K562 (cell line): ENCODE data around the gene FAM53A. TPM values are rescaled to one million over a fixed set of nuclear protein-coding genes. Genes with fewer than 3 reads are reported as not detected.

Source experiments
- ASH1L ChIP-seq: fragments of 450-650 bp; IDR thresholded peaks from 2 replicates; pipeline ENCODE4 v1.6.1; 2018; ENCODE audit warnings: borderline replicate concordance, mild to moderate bottlenecking, low read depth; ENCODE audit not compliant: partially characterized antibody
- C11orf30 ChIP-seq: fragments of 450-650 bp; IDR thresholded peaks from 2 replicates; pipeline ENCODE4 v1.6.1; 2016; ENCODE audit warnings: low read depth, mild to moderate bottlenecking
- HMGN3 ChIP-seq: IDR thresholded peaks from 2 replicates; pipeline ENCODE4 v1.6.1; 2011; ENCODE audit warnings: borderline replicate concordance, low read depth, mild to moderate bottlenecking, mixed read lengths, low read length; ENCODE audit not compliant: insufficient read length; ENCODE audit errors: extremely low read depth
- SMAD4 ChIP-seq: fragments of 250-450 bp; sonication (Bioruptor Pico); conservative IDR thresholded peaks from 2 replicates; pipeline ENCODE4 v1.8.0; 2021; ENCODE audit warnings: inconsistent platforms, mild to moderate bottlenecking, moderate library complexity
- polyA plus RNA-seq, 8 experiments: library from polyadenylated mRNA; depleted of rRNA in 4 of 8; stranded (reverse) in 5 of 8; unstranded in 3 of 8; fragments of >200 nt; fragmentation: Nextera tagmentation in 2 of 8; fragmentation: Illumina TruSeq in 1 of 8; extraction: Ambion mirVana in 2 of 8; extraction: Trizol in 1 of 8; gene quantifications; 2 replicates each; pipeline versions ENCODE4 v1.2.1 to v1.2.3, GENCODE V29; 2011 to 2014; ENCODE audit warnings: inconsistent platforms in 1 of 8, missing spikeins in 1 of 8
- total RNA-seq, 7 experiments: library from RNA; depleted of rRNA in 6 of 7; stranded (reverse); fragments of >200 nt in 6 of 7; fragmentation: Illumina TruSeq in 2 of 7; extraction: Trizol in 2 of 7; gene quantifications; 2 replicates each; pipeline versions ENCODE4 v1.2.1 to v1.2.3, GENCODE V29; 2011 to 2021; ENCODE audit warnings: low replicate concordance in 1 of 7
- TF ChIP-seq, protein P1 (sequence below): fragments of 450-650 bp; formaldehyde crosslinking; IDR thresholded peaks from 2 replicates; pipeline ENCODE4 v1.4.0; 2020; ENCODE audit warnings: mild to moderate bottlenecking, mixed read lengths
- TF ChIP-seq, protein P2 (sequence below): fragments of 250-450 bp; sonication (Bioruptor Pico); IDR thresholded peaks from 2 replicates; pipeline ENCODE4 v1.8.0; 2021; ENCODE audit warnings: moderate library complexity, mild to moderate bottlenecking, inconsistent platforms
- TF ChIP-seq, protein P3 (sequence below): IDR thresholded peaks from 2 replicates; pipeline ENCODE4 v1.6.1; 2016; ENCODE audit warnings: missing genetic modification characterization, missing compliant biosample characterization

The FAM53A gene
- total and polyA plus RNA-seq, 9 of the 15 experiments (the other 6 are each of a cell fraction or from before 2014, with no cell fraction given): 0.53 to 2.7 (median 1.4) TPM; not detected in 2

DNA sequence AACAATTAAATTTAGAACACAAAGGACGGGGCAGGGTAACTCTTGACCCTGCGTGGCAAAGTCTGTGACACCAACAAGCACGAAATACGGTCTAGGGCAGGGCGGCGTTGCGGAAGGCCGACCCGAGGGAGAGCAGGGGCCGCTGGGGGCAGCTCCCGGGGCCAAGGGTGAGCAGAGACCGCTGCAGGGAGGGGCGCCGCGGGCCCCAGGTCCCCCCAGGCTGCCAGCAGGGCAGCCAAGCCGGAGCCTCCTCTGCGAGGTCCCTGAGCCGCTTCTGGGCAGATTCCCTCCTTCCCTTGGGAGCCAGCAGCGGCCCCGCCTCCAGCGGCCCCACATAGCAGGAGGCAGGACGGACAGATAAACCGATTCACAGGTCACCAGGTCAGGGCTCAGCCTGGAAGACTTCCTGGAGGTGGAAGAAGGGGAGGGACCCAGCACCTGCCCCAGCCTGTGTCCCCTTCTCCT, 90.2 kb downstream of the FAM53A start (continued):
- TF ChIP-seq, protein P1, sequence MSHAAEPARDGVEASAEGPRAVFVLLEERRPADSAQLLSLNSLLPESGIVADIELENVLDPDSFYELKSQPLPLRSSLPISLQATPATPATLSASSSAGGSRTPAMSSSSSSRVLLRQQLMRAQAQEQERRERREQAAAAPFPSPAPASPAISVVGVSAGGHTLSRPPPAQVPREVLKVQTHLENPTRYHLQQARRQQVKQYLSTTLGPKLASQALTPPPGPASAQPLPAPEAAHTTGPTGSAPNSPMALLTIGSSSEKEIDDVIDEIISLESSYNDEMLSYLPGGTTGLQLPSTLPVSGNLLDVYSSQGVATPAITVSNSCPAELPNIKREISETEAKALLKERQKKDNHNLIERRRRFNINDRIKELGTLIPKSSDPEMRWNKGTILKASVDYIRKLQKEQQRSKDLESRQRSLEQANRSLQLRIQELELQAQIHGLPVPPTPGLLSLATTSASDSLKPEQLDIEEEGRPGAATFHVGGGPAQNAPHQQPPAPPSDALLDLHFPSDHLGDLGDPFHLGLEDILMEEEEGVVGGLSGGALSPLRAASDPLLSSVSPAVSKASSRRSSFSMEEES (CRISPR knock-in tag): no peak
- TF ChIP-seq SMAD4 (CRISPR knock-in tag): 0 out of 2 replicates have a peak, but pooled peaks have one; percentile 19
- TF ChIP-seq, protein P2, sequence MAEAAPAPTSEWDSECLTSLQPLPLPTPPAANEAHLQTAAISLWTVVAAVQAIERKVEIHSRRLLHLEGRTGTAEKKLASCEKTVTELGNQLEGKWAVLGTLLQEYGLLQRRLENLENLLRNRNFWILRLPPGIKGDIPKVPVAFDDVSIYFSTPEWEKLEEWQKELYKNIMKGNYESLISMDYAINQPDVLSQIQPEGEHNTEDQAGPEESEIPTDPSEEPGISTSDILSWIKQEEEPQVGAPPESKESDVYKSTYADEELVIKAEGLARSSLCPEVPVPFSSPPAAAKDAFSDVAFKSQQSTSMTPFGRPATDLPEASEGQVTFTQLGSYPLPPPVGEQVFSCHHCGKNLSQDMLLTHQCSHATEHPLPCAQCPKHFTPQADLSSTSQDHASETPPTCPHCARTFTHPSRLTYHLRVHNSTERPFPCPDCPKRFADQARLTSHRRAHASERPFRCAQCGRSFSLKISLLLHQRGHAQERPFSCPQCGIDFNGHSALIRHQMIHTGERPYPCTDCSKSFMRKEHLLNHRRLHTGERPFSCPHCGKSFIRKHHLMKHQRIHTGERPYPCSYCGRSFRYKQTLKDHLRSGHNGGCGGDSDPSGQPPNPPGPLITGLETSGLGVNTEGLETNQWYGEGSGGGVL (CRISPR knock-in tag): no peak
- TF ChIP-seq C11orf30: no peak
- no peak for TF ChIP-seq ASH1L
- TF ChIP-seq HMGN3: peak; percentile 38
- TF ChIP-seq, protein P3, sequence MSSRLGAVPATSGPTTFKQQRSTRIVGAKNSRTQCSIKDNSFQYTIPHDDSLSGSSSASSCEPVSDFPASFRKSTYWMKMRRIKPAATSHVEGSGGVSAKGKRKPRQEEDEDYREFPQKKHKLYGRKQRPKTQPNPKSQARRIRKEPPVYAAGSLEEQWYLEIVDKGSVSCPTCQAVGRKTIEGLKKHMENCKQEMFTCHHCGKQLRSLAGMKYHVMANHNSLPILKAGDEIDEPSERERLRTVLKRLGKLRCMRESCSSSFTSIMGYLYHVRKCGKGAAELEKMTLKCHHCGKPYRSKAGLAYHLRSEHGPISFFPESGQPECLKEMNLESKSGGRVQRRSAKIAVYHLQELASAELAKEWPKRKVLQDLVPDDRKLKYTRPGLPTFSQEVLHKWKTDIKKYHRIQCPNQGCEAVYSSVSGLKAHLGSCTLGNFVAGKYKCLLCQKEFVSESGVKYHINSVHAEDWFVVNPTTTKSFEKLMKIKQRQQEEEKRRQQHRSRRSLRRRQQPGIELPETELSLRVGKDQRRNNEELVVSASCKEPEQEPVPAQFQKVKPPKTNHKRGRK: no peak
